Uterus (tissue), 4 donors: ENCODE measurements around the gene SPATA16. TPM values are rescaled to one million over a fixed set of nuclear protein-coding genes. Genes with fewer than 3 reads are reported as not detected.

ENCODE experiments used
- DNase-seq, 2 donors: peaks; one replicate each; pipeline ENCODE4 v3.0.0-alpha.2; 2019 to 2020
- H3K27ac ChIP-seq, 2 donors: fragments of 200-600 bp; sonication (generic); 1 replicate in 1 of 2; 2 replicates in 1 of 2; pipeline ENCODE4 v1.5.1; 2016 to 2018
- H3K27me3 ChIP-seq, 2 donors: fragments of 200-600 bp; sonication (generic); one replicate each; pipeline ENCODE4 v1.5.1; 2018 to 2019; ENCODE audit warnings: control low read depth in 1 of 2
- H3K36me3 ChIP-seq, 2 donors: fragments of 200-600 bp; sonication (generic); one replicate each; pipeline ENCODE4 v1.5.1; 2019; ENCODE audit warnings: control low read depth in 1 of 2
- H3K4me1 ChIP-seq, 2 donors: fragments of 200-600 bp; sonication (generic); one replicate each; pipeline ENCODE4 v1.5.1; 2018 to 2019; ENCODE audit warnings: control low read depth in 1 of 2
- H3K4me3 ChIP-seq, 2 donors: fragments of 200-600 bp; sonication (generic); 1 replicate in 1 of 2; 2 replicates in 1 of 2; pipeline ENCODE4 v1.5.1; 2018 to 2019; ENCODE audit warnings: mild to moderate bottlenecking in 1 of 2
- H3K9me3 ChIP-seq, 2 donors: fragments of 200-600 bp; sonication (generic); one replicate each; pipeline ENCODE4 v1.5.1; 2019; ENCODE audit warnings: control low read depth in 1 of 2
- POLR2A ChIP-seq, 2 donors: fragments of 450-650 bp; IDR thresholded peaks; one replicate each; pipeline ENCODE4 v1.6.1; 2016; ENCODE audit warnings: antibody characterized with exemption in 2 of 2, mild to moderate bottlenecking in 1 of 2, moderate library complexity in 1 of 2
- intact Hi-C: fragments of 100-400 bp; cut with DNase I; formaldehyde crosslinking; loops from one replicate; pipeline ENCODE4 v1.15.1; 2023; ENCODE audit warnings: low total_unique reads
- total RNA-seq, 4 donors: library from RNA; depleted of rRNA in 3 of 4; stranded (reverse); fragments of >200 nt in 3 of 4; gene quantifications; one replicate each; pipeline versions ENCODE4 v1.1.0 to v1.2.4, GENCODE V29; 2014 to 2023
- TF ChIP-seq, protein P1 (sequence below), 4 experiments: fragments of 200-600 bp in 2 of 4; fragments of 450-650 bp in 2 of 4; sonication (generic) in 2 of 4; IDR thresholded peaks; one replicate each; pipeline ENCODE4 v1.5.1; 2016 to 2019; ENCODE audit warnings: antibody characterized with exemption in 4 of 4, mild to moderate bottlenecking in 2 of 4, moderate library complexity in 1 of 4
- donor health status: DM: yes; HTN: yes; CAD: no.

SPATA16 gene
- total RNA-seq, 4 donors from 2014 or later = not detected

DNA sequence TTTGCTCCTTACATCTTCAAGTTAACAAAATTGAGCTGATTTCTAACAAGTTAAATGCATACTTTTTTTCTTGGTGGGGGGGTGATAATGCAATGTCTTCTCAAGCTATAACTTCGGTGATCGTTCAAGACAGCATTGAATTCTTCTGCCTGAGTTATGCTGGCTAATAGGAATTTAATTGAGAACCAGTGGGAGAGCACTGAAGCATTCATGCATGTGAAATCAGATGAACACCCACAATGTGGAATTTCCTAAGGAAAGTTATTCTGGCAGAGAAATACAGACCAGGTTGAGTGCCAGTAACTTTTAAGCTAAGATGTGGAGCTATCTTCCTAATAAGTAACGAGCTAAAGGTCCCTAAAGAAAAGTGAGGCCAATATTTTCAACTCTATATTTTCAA is 3.0 kb downstream of the SPATA16 start:
- Histone ChIP-seq H3K27ac (no peak overlapping the region), H3K4me1 (no peaks in the 10 kb centered on the region), H3K9me3 (no peaks in the 10 kb centered on the region), H3K27me3 (no peaks in the 10 kb centered on the region), H3K4me3 (no peak overlapping the region), H3K36me3 (no peaks in the 10 kb centered on the region)
- intact Hi-C loops = no loop called here
- TF ChIP-seq, protein P1, sequence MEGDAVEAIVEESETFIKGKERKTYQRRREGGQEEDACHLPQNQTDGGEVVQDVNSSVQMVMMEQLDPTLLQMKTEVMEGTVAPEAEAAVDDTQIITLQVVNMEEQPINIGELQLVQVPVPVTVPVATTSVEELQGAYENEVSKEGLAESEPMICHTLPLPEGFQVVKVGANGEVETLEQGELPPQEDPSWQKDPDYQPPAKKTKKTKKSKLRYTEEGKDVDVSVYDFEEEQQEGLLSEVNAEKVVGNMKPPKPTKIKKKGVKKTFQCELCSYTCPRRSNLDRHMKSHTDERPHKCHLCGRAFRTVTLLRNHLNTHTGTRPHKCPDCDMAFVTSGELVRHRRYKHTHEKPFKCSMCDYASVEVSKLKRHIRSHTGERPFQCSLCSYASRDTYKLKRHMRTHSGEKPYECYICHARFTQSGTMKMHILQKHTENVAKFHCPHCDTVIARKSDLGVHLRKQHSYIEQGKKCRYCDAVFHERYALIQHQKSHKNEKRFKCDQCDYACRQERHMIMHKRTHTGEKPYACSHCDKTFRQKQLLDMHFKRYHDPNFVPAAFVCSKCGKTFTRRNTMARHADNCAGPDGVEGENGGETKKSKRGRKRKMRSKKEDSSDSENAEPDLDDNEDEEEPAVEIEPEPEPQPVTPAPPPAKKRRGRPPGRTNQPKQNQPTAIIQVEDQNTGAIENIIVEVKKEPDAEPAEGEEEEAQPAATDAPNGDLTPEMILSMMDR (IDR thresholded peaks at IDR 0.05) = no peak
- no peak for TF ChIP-seq POLR2A (IDR thresholded peaks at IDR 0.05)
- DNase-seq = no peak

DNA sequence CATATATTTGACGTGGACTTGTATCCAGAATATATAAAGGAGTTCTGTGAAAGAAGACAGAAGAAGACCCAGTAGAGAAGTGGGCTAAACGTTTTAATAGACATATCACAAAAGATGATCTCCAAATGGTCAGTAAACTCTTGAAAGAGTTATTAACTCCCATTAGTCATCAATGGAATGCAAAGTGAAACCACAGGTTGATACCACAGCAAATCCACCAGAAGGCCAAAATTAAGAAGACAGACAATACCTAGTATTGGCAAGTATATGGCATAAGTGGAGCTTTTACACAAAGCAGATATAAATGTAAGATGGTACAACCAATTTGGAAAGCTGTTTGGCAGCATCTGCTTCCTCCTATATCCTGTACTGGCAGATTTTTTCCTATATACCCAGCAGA is 6.0 kb downstream of the SPATA16 start:
- no peak for TF ChIP-seq POLR2A (IDR thresholded peaks at IDR 0.05)
- TF ChIP-seq, protein P1 (IDR thresholded peaks at IDR 0.05) = no peak
- H3K36me3 ChIP-seq = no peaks in the 10 kb centered on the region
- H3K4me1 ChIP-seq = no peaks in the 10 kb centered on the region
- no peaks in the 10 kb centered on the region for H3K9me3 ChIP-seq
- no peak overlapping the region for H3K27ac ChIP-seq
- no peak for DNase-seq
- H3K4me3 ChIP-seq = no peak overlapping the region
- H3K27me3 ChIP-seq = no peaks in the 10 kb centered on the region
- intact Hi-C loops = no loop called here

DNA sequence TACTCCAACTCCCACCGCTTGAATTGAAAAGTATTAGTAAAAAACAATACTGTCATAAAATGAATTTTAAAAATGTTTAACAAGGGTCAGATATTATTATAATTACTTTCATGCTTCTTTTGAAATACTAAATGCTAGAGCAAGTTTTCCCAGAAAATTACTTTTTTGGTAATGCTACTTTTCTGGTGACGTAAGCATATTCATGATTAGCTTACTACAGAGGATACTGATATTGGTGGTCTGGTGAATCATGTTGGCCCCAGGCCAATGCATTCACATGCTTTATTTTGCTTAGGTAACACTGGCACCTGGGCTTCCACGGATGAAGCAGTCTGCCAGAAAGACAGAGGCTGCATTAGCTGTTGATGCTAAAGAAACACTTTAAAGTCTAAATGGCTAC is 12.4 kb downstream of the SPATA16 start:
- no peak overlapping the region for H3K4me3 ChIP-seq
- TF ChIP-seq, protein P1 (IDR thresholded peaks at IDR 0.05) = no peak
- TF ChIP-seq POLR2A (IDR thresholded peaks at IDR 0.05) = no peak
- no peaks in the 10 kb centered on the region for H3K36me3 ChIP-seq
- intact Hi-C loops = no loop called here
- no peaks in the 10 kb centered on the region for H3K9me3 ChIP-seq
- H3K4me1 ChIP-seq = no peaks in the 10 kb centered on the region
- no peaks in the 10 kb centered on the region for H3K27me3 ChIP-seq
- no peak for DNase-seq
- H3K27ac ChIP-seq = no peak overlapping the region

DNA sequence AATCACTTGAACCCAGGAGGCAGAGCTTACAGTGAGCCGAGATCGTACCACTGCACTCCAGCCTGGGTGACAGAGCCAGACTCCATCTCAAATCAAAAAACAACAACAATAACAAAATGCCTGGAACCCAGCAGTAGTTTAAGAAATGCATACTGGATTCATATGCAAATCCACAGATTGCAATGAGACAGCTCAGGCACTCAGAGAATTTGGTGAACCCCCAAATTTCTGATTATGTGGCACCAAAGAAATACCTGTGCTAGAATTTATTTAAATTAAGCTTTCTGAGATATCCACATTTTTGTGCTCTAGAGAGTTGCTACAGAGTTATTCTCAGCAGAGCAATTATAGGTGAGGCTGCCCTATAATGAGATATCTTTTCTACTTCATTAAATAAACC is 29.7 kb downstream of the SPATA16 start:
- H3K27me3 ChIP-seq = no peaks in the 10 kb centered on the region
- H3K27ac ChIP-seq = no peak overlapping the region
- H3K36me3 ChIP-seq = no peaks in the 10 kb centered on the region
- no peaks in the 10 kb centered on the region for H3K9me3 ChIP-seq
- TF ChIP-seq, protein P1 (IDR thresholded peaks at IDR 0.05) = no peak
- no peak for TF ChIP-seq POLR2A (IDR thresholded peaks at IDR 0.05)
- H3K4me3 ChIP-seq = no peak overlapping the region
- intact Hi-C loops = no loop called here
- no peaks in the 10 kb centered on the region for H3K4me1 ChIP-seq
- no peak for DNase-seq

DNA sequence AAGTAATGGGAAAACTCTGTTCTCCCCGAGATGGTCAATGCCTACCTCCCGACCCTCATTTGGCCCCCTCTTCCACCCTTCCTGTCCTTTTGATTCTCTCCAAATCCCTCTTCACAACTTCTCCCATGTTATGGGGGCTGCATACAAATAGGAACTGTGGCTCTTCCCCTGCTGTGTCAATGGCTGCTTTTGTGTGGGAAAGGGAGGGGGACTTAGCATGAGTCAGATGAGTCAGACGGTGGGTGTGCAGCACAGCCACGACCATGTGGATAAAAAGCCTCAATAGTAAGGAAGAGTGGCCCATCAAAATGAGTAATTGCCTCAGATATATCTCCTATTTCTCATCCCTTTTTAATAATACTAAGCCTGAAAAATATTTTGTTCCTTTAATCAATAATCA is 31.9 kb downstream of the SPATA16 start:
- H3K27ac ChIP-seq = no peak overlapping the region
- no peak for DNase-seq
- no peak overlapping the region for H3K4me3 ChIP-seq
- intact Hi-C loops = no loop called here
- no peaks in the 10 kb centered on the region for H3K36me3 ChIP-seq
- no peaks in the 10 kb centered on the region for H3K9me3 ChIP-seq
- no peaks in the 10 kb centered on the region for H3K27me3 ChIP-seq
- no peaks in the 10 kb centered on the region for H3K4me1 ChIP-seq
- TF ChIP-seq, protein P1 (IDR thresholded peaks at IDR 0.05) = no peak
- TF ChIP-seq POLR2A (IDR thresholded peaks at IDR 0.05) = no peak
